OCI-LY7 (cell line): ENCODE data around the gene YIPF4.

Experiments used
- CTCF ChIP-seq: fragments of 200-600 bp; sonication (generic); conservative IDR thresholded peaks from 2 replicates; pipeline ENCODE4 v1.5.1; 2014; ENCODE audit warnings: mild to moderate bottlenecking, antibody characterized with exemption, low read length, moderate library complexity, mixed read lengths
- EZH2phosphoT487 ChIP-seq: fragments of 200-600 bp; sonication (generic); IDR thresholded peaks from 2 replicates; pipeline ENCODE4 v1.6.1; 2018; ENCODE audit warnings: low read depth, borderline replicate concordance, mild to moderate bottlenecking, mixed run types, antibody characterized with exemption, low read length, moderate library complexity, mixed read lengths

- no peak for TF ChIP-seq CTCF
- no peak for TF ChIP-seq EZH2phosphoT487
Observed at GRCh38 chr2:32290000-32290339, 12.3 kb downstream of the YIPF4 start.
